GM19324 (cell line): ENCODE data around the gene TKT.
"Not testable (repeated sequence)": the region's sequence is repeated elsewhere in the genome, so short reads cannot be mapped to it uniquely, and the experiment has no call there.

Experiments used
- ATAC-seq: cut with Tn5 transposase; IDR thresholded peaks from one replicate; pipeline ENCODE4 v1.9.1; 2021; ENCODE audit warnings: mild to moderate bottlenecking, moderate library complexity; ENCODE audit not compliant: unreplicated experiment, low FRiP score

Gene TKT, protein sequence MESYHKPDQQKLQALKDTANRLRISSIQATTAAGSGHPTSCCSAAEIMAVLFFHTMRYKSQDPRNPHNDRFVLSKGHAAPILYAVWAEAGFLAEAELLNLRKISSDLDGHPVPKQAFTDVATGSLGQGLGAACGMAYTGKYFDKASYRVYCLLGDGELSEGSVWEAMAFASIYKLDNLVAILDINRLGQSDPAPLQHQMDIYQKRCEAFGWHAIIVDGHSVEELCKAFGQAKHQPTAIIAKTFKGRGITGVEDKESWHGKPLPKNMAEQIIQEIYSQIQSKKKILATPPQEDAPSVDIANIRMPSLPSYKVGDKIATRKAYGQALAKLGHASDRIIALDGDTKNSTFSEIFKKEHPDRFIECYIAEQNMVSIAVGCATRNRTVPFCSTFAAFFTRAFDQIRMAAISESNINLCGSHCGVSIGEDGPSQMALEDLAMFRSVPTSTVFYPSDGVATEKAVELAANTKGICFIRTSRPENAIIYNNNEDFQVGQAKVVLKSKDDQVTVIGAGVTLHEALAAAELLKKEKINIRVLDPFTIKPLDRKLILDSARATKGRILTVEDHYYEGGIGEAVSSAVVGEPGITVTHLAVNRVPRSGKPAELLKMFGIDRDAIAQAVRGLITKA

DNA sequence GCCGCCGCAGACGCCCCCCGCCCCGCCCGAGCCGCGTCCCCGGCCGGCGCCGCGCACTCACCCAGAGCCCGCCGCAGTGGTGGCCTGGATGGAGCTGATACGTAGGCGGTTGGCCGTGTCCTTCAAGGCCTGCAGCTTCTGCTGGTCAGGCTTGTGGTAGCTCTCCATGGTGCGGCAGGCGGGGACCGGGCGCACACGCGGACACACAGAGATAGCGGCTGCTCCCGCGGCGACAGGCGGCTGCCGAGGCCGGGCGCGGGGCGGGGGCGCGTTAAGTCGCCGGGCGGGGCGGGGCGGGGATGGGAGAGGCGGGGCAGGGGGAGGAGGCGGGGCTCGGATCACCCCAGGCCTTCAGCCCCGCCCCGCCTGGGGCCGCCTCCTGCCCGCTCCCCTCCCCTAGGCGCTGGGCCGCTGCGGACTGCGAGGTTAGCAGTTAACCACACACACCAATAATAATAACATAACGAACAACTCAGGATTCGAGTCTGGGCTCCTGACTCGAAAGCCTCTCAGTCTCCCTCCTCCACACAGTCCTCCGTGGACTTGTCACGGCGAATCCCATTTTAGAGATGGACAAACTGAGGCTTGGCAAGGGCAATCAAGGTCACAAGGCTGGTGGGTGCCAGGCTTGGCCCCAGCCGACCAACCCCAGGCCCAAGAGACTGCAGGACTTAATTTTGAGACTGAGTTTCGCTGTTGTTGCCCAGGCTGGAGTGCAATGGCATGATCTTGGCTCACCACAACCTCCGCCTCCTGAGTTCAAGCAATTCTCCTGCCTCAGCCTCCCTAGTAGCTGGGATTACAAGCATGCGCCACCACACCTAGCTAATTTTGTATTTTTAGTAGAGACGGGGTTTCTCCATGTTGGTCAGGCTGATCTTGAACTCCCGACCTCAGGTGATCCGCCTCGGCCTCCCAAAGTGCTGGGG lies at the start of gene TKT:
Gene TKT, minus strand, starts transcription at position 248 of the 929 bp plus-strand sequence. Its CDS starts 80 bp downstream, at position 168.
- ATAC-seq = peak; percentile 54

DNA sequence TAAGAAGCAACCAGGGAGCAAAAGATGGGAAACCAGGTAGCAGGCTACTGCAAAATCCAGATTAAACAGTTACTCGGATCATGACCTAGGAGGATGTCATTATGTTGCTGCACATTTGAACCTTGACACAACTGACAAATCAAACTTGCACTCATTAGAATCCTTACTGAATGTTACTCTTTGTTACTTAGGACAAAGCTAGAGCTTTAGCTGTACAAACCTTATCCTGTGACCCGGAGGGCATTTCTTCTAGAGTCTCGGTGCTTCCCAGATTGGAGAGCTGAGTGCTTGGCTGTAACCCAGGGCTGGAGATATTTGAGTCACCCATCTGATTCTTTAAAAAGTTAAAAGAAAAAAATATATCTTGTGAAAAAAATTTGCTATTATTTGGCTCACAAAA lies 48.1 kb upstream of the TKT start:
- no peak for ATAC-seq

- no peak for ATAC-seq
These were observed 47.7 kb upstream of the TKT start for GRCh38 chr3:53303549-53303948.

DNA sequence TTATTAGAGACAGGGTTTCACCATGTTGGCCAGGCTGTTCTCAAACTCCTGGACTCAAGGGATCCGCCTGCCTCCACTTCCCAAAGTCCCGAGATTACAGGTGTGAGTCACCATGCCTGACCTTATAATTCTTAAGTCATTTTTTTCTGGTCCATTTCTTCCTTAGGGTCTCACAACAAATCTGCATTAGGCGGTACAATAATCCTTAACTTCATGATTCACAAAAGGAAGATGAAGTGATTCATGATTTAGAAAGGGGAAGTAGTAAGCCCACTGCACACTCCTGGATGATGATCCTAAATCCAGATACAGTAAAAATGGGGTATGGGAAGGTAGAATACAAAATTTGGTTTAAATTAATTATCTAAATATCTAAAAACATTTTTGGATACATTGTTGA lies 45.0 kb upstream of the TKT start:
- ATAC-seq = no peak

DNA sequence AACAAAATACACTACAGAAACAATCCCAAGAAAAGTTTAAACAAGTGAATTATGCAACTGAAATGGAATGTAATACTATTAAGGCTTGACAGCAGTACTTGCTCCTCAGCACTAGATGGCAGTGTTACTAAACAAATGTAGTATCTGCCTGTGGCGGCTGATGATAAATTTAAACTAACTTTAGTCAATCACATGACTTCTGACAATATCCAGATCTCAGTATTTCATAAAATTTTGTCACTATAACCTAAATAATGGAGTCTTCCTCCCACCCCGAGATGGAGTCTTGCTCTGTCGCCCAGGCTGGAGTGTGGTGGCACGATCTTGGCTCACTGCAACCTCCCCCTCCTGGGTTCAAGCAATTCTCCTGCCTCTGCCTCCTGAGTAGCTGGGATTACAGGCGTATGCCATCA lies 43.8 kb upstream of the TKT start:
- ATAC-seq = not testable (repeated sequence)

- no peak for ATAC-seq
These were observed 39.6 kb upstream of the TKT start for GRCh38 chr3:53295410-53295809.

- ATAC-seq = no peak
These were observed 38.0 kb upstream of the TKT start for GRCh38 chr3:53293867-53294266.

GRCh38 chr3:53288214-53288613 lies 32.4 kb upstream of the TKT start:
- ATAC-seq = no peak

DNA sequence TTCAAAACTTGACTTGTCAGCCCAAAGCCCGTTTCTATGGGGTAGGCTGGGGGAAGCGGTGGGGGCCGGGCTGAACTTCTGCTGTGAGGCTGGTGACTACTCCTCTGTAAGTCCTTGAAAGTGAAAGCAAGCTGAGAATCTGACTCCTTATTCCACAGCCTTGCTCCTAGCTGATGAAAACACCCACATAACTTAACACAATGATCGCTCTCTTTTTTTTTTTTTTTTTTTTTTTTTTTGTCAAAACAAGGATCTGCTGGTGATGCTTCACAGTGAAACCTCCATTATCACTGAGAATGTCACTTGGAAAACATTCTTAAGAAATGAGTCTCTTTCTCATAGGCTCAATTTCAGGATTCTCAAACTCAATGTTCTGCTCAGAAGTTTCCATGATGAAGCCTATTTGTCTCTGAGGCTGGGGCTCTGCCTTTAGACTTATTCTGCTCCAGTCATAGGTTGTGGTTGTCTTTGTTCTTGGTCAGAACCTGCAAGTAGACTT lies 31.4 kb upstream of the TKT start:
- no peak for ATAC-seq

DNA sequence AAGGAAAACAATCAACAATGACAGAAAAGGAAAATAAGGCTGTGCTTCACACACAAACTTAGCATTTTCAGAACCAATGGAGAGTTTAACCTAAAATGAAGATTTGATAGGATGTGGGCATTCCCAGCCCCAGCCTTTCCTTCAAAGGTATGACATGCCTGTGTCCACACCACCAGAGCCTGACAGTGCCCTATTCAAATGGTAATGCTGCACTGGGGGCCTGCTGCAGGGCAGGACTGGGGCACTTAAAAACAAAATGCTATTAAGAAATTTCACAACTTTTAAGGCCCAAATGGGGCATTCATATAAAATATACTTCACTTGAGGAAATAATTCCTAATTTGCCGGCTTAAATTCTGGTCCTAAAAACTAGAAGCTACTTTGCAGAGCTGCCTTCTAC lies 30.9 kb upstream of the TKT start:
- ATAC-seq = no peak

DNA sequence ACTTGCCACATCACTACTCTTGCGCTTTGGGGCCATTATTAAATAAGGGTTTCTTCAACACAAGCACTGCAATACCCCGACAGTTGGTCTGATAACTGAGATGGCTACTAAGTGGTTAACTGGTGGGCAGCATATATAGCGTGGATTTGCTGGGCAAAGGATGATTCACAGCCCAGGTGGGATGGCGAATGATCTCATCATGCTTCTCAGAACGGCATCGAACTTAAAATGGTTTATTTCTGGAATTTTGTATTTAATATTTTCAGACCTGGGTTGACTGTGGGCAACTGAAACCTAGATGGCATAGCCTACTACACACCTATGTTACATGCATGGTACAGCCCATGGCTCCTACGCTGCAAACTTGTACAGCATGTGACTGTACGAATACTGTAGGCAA lies 26.8 kb upstream of the TKT start:
- no peak for ATAC-seq

GRCh38 chr3:53278667-53279066 lies 22.8 kb upstream of the TKT start:
- ATAC-seq = no peak

DNA sequence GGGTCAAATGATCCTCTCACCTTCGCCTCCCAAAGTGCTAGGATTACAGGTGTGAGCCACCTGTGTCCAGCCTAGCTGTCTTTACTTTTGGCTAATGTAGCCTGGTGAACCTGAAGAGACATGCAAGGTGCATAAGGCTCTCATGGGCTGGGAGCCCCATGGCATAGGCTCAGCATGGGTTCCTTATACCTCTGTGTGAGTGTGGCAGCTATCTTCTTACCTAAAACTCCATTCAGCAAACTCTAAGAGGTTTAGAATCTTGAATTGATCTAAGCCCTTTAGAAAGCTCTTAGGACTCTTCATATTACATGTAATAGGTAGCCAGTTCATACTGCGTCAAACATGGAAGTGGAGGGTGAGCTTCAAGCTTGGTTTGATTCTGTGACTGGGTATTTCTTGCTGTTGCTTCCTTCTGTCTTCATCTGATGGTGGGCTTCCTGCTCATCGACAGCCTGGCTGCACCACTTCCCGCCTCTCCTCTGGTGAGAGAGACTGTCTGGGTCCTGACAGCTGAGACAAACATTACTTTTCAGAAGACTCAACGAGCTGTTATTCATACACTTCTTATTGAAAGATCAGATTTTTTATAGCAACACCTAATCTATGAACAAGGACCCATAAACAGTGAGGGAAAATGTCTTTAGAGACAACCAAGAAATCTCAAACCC lies 19.2 kb upstream of the TKT start:
- no peak for ATAC-seq

- ATAC-seq = no peak
These were observed 17.4 kb upstream of the TKT start for GRCh38 chr3:53273146-53273670.

GRCh38 chr3:53269888-53270880 lies 14.4 kb upstream of the TKT start:
- ATAC-seq = no peak

GRCh38 chr3:53269193-53269592 lies 13.4 kb upstream of the TKT start:
- ATAC-seq = not testable (repeated sequence)

DNA sequence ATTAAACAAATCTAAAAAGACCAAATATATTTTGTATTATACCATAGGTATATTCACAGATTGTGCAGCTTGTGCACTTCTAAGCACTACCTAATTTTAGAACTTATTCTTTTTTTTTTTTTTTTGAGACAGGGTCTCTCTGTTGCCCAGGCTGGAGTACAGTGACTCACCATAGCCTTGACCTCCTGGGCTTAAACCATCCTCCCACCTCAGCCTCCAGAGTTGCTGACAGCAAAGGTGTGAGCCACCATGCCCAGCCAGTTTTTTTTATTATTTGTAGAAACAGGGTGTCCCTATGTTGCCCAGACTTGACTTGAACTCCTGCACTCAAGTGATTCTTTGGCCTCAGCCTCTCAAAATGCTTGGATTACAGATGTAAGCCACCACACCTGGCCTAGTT lies 11.9 kb upstream of the TKT start:
- no peak for ATAC-seq

DNA sequence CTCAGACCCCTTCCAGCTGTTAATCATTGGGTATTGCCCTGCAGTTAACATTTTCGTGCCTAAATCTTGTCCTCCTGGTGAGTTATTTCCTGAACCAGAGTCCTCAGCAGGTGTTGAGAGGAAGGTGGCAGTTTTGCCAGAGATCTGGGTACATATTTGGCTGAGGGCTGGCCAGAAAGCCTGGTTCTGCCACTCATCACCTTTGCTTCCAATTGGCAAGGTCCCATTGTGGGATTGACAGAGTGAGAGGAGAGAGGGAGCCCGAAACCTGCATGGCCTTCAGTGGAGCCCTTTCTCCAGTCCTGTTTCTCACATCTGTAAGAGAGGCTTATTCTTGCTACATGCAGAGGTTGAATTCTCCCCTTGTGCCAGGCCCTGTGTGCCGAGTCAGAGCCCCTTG lies 8.9 kb upstream of the TKT start:
- ATAC-seq = no peak

- ATAC-seq = no peak
These were observed 8.1 kb upstream of the TKT start for GRCh38 chr3:53263907-53264306.
